ENCODE data around the gene TPTE2. TPM values are rescaled to one million over a fixed set of nuclear protein-coding genes. Genes with fewer than 3 reads are reported as not detected.

TPTE2 gene
- total and polyA plus RNA-seq, 8 donors, result 0.16 to 0.52 (median 0.35) TPM; not detected in 2

DNA sequence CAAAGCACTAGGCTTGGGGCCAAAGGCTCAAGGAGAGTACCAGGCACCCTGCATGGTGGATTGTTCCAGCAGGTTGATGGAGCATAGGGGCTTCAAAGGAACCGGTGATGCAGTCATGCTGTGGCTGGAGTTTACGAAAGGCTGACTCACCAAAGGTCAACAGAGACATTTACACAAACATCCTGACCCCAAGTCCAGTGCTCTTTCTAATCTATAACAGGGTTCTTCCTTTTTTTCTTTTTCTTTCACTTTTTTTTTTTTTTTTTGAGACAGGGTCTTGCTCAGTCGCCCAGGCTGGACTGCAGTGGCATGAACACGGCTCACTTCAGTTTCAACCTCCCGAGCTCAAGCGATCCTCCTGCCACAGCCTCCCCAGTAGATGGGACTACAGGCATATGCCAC lies 35.6 kb upstream of the TPTE2 start:
- intact Hi-C loops (cut with DNase I), result no loop called here
- Histone ChIP-seq H3K27ac (no peak overlapping the region), H3K36me3 (no peaks in the 10 kb centered on the region), H3K4me1 (peaks cover 0 to 5% of the 10 kb centered on the region in 2 donors), H3K27me3 (peaks cover 0 to 46% of the 10 kb centered on the region in 2 donors), H3K9me3 (no peaks in the 10 kb centered on the region), H3K4me3 (no peak overlapping the region)
- DNase-seq (no peak), ATAC-seq (no peak)
- TF ChIP-seq, protein P1, sequence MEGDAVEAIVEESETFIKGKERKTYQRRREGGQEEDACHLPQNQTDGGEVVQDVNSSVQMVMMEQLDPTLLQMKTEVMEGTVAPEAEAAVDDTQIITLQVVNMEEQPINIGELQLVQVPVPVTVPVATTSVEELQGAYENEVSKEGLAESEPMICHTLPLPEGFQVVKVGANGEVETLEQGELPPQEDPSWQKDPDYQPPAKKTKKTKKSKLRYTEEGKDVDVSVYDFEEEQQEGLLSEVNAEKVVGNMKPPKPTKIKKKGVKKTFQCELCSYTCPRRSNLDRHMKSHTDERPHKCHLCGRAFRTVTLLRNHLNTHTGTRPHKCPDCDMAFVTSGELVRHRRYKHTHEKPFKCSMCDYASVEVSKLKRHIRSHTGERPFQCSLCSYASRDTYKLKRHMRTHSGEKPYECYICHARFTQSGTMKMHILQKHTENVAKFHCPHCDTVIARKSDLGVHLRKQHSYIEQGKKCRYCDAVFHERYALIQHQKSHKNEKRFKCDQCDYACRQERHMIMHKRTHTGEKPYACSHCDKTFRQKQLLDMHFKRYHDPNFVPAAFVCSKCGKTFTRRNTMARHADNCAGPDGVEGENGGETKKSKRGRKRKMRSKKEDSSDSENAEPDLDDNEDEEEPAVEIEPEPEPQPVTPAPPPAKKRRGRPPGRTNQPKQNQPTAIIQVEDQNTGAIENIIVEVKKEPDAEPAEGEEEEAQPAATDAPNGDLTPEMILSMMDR (IDR thresholded peaks at IDR 0.05), result no peak

- peaks cover 0 to 37% of the 10 kb centered on the region in 2 donors for H3K27me3 ChIP-seq
- no peak for DNase-seq
- ATAC-seq, result no peak
- intact Hi-C loops (cut with DNase I), result no loop called here
- H3K36me3 ChIP-seq, result no peaks in the 10 kb centered on the region
- no peaks in the 10 kb centered on the region for H3K9me3 ChIP-seq
- H3K4me3 ChIP-seq, result no peak overlapping the region
- H3K4me1 ChIP-seq, result no peaks in the 10 kb centered on the region
- TF ChIP-seq, protein P1 (IDR thresholded peaks at IDR 0.05), result no peak
- H3K27ac ChIP-seq, result no peak overlapping the region
These were observed 34.8 kb upstream of the TPTE2 start for GRCh38 chr13:19596086-19596485.

- intact Hi-C loops (cut with DNase I), result no loop called here
These were observed 31.4 kb upstream of the TPTE2 start for GRCh38 chr13:19592657-19593180.

GRCh38 chr13:19591864-19592263 lies 30.5 kb upstream of the TPTE2 start:
- TF ChIP-seq, protein P1 (IDR thresholded peaks at IDR 0.05), result no peak
- no peak for ATAC-seq
- peaks cover 0 to 8% of the 10 kb centered on the region in 2 donors for H3K27me3 ChIP-seq
- no peaks in the 10 kb centered on the region for H3K4me1 ChIP-seq
- no peak overlapping the region for H3K4me3 ChIP-seq
- H3K27ac ChIP-seq, result no peak overlapping the region
- DNase-seq, result no peak
- intact Hi-C loops (cut with DNase I), result no loop called here
- no peaks in the 10 kb centered on the region for H3K9me3 ChIP-seq
- no peaks in the 10 kb centered on the region for H3K36me3 ChIP-seq

More at GRCh38 chr13:19592657-19593180, 31.4 kb upstream of the TPTE2 start:
- Histone ChIP-seq H3K27me3 (peaks cover 0 to 10% of the 10 kb centered on the region in 2 donors), H3K4me1 (no peaks in the 10 kb centered on the region), H3K36me3 (no peaks in the 10 kb centered on the region), H3K9me3 (no peaks in the 10 kb centered on the region), H3K27ac (no peak overlapping the region), H3K4me3 (no peak overlapping the region)
- ATAC-seq, result no peak
- DNase-seq, result no peak
- TF ChIP-seq, protein P1 (IDR thresholded peaks at IDR 0.05), result no peak

GRCh38 chr13:19590423-19590822 lies 29.1 kb upstream of the TPTE2 start:
- ATAC-seq, result no peak
- Histone ChIP-seq H3K4me1 (no peaks in the 10 kb centered on the region), H3K9me3 (no peaks in the 10 kb centered on the region), H3K36me3 (no peaks in the 10 kb centered on the region), H3K4me3 (no peak overlapping the region), H3K27ac (no peak overlapping the region), H3K27me3 (no peaks in the 10 kb centered on the region)
- intact Hi-C loops (cut with DNase I), result no loop called here
- DNase-seq, result no peak
- TF ChIP-seq, protein P1 (IDR thresholded peaks at IDR 0.05), result no peak
